ENCODE results near the gene VPS8. TPM values are rescaled to one million over a fixed set of nuclear protein-coding genes. Genes with fewer than 3 reads are reported as not detected.
A peak's percentile ranks its signal among the peaks of the same experiment; 100 is the strongest.

Gene VPS8
- total RNA-seq, 1 donor from 2014 or later: 68.8 TPM

GRCh38 chr3:184766555-184767261 is 45.3 kb upstream of the VPS8 start:
- TF ChIP-seq, protein P1, sequence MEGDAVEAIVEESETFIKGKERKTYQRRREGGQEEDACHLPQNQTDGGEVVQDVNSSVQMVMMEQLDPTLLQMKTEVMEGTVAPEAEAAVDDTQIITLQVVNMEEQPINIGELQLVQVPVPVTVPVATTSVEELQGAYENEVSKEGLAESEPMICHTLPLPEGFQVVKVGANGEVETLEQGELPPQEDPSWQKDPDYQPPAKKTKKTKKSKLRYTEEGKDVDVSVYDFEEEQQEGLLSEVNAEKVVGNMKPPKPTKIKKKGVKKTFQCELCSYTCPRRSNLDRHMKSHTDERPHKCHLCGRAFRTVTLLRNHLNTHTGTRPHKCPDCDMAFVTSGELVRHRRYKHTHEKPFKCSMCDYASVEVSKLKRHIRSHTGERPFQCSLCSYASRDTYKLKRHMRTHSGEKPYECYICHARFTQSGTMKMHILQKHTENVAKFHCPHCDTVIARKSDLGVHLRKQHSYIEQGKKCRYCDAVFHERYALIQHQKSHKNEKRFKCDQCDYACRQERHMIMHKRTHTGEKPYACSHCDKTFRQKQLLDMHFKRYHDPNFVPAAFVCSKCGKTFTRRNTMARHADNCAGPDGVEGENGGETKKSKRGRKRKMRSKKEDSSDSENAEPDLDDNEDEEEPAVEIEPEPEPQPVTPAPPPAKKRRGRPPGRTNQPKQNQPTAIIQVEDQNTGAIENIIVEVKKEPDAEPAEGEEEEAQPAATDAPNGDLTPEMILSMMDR (IDR thresholded peaks at IDR 0.05): no peak
- H3K4me1 Mint-ChIP-seq: peaks cover 26% of the 10 kb centered on the region
- ChIA-PET CTCF (interaction anchor here (2.6 kb wide), 1 partner anchor 11 kb away, joined by 11 read pairs; no protein-coding TSS in a partner anchor), POLR2A (interaction anchor here (0.8 to 1.6 kb wide), 3 partner anchors 23 to 205 kb away, joined by 4 to 10 read pairs (median 6); partner anchors contain the start of gene EPHB3)
- ATAC-seq (ENCODE audit: low read depth) (no peak), DNase-seq (no peak)
- no peaks in the 10 kb centered on the region for H3K36me3 Mint-ChIP-seq (ENCODE audit: low read depth)
- H3K27ac Mint-ChIP-seq: peak overlapping the region; percentile 35
- no peaks in the 10 kb centered on the region for H3K9me3 Mint-ChIP-seq
- no peaks in the 10 kb centered on the region for H3K27me3 Mint-ChIP-seq
- H3K4me3 Mint-ChIP-seq: peak overlapping the region; percentile 49
- intact Hi-C loops (cut with micrococcal nuclease): loop anchor here (5.0 to 10.0 kb wide), 2 partner anchors 92 to 404 kb away; partner anchors contain the start of genes CLCN2 and POLR2H

GRCh38 chr3:184767377-184767776 is 44.6 kb upstream of the VPS8 start:
- ATAC-seq (ENCODE audit: low read depth) (no peak), DNase-seq (no peak)
- Mint-ChIP-seq H3K27me3 (no peaks in the 10 kb centered on the region), H3K36me3 (ENCODE audit: low read depth) (no peaks in the 10 kb centered on the region), H3K4me3 (no peak overlapping the region), H3K9me3 (no peaks in the 10 kb centered on the region), H3K4me1 (peaks cover 26% of the 10 kb centered on the region), H3K27ac (no peak overlapping the region)
- CTCF ChIA-PET: no interaction called here
- TF ChIP-seq, protein P1 (IDR thresholded peaks at IDR 0.05): no peak
- intact Hi-C loops (cut with micrococcal nuclease): loop anchor here (5.0 to 10.0 kb wide), 2 partner anchors 93 to 405 kb away; partner anchors contain the start of genes CLCN2 and POLR2H
- POLR2A ChIA-PET: no interaction called here

- no peaks in the 10 kb centered on the region for H3K9me3 Mint-ChIP-seq
- ChIA-PET CTCF (interaction anchor here (1.4 kb wide), 1 partner anchor 209 kb away, joined by 3 read pairs; the partner anchor contains the start of gene EPHB3), POLR2A (no interaction called here)
- no peak overlapping the region for H3K4me3 Mint-ChIP-seq
- TF ChIP-seq, protein P1 (IDR thresholded peaks at IDR 0.05): no peak
- H3K4me1 Mint-ChIP-seq: peaks cover 24% of the 10 kb centered on the region
- intact Hi-C loops (cut with micrococcal nuclease): loop anchor here (5.0 to 10.0 kb wide), 3 partner anchors 95 to 875 kb away; partner anchors contain the start of genes CLCN2 and POLR2H
- ATAC-seq (ENCODE audit: low read depth) (no peak), DNase-seq (no peak)
- no peak overlapping the region for H3K27ac Mint-ChIP-seq
- no peaks in the 10 kb centered on the region for H3K27me3 Mint-ChIP-seq
- no peaks in the 10 kb centered on the region for H3K36me3 Mint-ChIP-seq (ENCODE audit: low read depth)
Measured at GRCh38 chr3:184769382-184770170, 42.4 kb upstream of the VPS8 start.

DNA sequence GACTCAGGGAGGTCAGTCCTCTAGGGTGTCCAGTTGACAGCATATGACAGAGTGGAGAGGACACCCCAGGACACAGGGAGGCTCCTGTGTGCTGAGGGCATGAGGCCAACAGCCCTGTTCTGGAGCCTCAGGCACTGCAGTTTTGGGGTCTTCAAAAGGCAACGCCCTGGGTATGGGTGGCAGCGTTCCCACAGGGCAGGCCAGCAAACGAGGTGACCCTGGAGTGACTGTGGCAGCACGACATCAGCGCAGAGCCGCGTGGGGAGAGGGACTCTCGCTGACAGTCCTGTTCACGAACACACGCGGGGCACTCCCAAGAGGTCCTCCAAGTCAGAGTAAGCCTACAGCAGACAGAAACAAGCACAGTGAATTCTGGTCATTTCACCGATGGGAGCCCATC is 41.4 kb upstream of the VPS8 start:
- Mint-ChIP-seq H3K4me1 (peaks cover 15% of the 10 kb centered on the region), H3K9me3 (no peaks in the 10 kb centered on the region), H3K4me3 (no peak overlapping the region), H3K27me3 (no peaks in the 10 kb centered on the region), H3K27ac (no peak overlapping the region), H3K36me3 (ENCODE audit: low read depth) (no peaks in the 10 kb centered on the region)
- TF ChIP-seq, protein P1 (IDR thresholded peaks at IDR 0.05): no peak
- ATAC-seq (ENCODE audit: low read depth) (no peak), DNase-seq (no peak)
- CTCF ChIA-PET: no interaction called here
- POLR2A ChIA-PET: no interaction called here
- intact Hi-C loops (cut with micrococcal nuclease): loop anchor here (10.0 kb wide), 1 partner anchor 876 kb away; no protein-coding TSS in a partner anchor

Data from activated B cell treated with CpG ODN at 0.5 μM for 24 hours (primary cell).